ENCODE measurements around the gene GPC4.
"Not testable (repeated sequence)": the region's sequence is repeated elsewhere in the genome, so short reads cannot be mapped to it uniquely, and the experiment has no call there.

GPC4 gene

DNA sequence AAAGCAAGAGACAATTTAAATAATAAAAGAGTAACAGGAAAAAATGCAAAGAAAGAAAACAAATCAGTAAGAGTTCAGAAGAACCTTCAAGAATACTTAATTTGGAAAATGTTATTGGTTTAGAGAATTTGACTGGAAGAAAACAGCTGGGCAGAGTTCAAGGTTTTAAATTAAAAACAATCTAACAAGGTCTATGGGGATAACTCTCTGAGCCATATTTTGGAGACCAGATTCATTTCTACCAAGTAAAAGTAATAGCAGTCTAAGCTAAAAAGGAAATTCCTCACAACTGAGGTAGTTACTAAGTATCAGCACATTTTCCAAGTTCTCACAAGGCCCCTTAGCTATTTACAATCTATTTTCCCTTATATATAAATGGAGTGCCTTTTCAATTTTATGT is 114.7 kb downstream of the GPC4 start:
- no peak for DNase-seq

DNA sequence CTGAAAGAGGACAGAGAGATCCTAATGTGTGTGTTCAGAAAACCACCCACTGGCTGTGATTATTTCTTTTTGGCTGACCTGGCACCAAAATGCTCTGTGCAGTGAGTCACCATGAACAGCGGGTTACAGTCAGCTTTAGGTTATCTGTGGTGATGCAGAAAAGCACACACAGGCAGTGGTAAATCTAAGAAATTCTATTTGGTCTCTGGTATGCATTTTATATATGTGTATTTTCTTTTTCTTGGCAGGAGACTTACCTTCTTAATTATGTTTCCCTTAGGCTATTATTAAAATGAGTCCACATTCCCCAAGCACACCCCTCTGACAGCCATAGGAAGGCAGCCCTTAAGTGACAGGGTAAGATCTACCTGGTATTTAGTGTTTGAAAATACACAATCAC is 118.0 kb downstream of the GPC4 start:
- DNase-seq, result no peak

DNA sequence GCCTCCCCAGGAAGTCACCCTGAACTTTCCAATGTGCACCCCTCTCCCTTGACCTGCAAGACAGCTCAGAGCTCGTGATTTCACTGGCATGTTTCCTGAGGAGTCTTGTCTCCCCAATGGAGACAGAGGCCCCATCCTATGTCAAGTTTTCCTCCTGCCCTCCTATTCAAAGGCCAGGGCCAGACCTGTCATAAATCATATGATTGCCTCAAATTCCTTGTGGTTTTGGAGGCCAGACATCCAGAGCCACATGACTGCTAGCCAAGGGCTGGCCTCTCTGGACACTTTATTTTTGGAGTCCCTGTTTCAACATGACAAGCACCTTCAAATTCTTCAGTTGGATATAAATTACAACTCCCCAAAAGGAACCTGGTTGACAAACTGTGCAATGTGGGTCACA is 121.2 kb downstream of the GPC4 start:
- DNase-seq, result no peak

DNA sequence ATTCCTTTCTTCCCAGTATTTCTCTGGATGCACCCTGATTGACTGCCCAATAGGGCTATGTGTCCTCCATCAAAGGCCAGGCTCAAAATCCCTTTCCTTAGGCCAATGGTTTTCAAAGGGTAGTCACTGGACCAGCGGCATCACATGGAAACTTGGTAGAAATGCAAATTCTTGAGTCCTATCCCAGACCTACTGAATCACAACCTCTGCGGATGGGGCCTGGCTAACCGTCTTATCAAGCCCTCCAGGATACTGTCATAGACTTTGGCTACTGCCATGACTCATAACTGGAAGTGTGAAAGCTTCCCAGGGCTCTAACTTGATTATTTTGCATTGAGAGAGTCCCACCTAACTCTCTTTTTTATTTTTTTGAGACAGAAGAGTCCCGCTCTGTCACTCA is 125.2 kb downstream of the GPC4 start:
- no peak for DNase-seq

DNA sequence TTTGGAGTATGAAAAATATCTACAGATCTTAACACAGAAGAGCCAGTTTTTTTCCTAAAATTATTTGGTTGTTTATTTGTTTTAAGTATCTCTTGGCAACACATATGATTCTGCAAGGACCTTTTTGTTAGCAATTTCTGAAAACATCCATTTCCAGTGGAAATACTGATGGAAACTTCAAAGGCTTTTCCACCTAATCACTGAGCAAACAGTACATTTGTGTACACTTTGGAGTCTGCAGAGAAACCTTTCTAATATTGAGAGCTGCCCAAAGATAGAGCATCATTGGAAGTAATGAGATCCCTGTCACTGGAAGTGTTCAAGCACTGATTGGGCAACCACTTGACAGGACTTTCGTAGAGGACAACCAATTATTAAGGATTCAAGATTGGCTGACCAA is 127.4 kb downstream of the GPC4 start:
- DNase-seq, result no peak

DNA sequence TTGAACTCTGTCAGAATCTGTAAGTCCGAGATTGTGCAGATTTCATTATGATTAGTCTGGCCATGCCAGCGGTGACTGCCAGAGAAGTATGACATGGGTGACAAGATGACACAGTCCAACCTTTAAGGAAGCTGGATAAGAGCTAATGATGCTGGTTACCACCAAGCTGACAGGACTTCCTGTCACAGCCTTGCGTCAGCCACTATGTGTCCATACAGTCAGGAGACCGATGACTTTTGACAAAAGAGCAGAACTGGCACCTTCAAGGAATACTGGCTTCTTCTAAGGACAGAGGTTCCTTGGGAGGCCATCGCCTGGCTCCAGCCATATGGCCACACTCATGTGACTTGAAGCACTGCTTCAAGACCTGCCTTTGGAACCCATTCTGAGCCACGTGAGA is 129.9 kb downstream of the GPC4 start:
- DNase-seq, result no peak

DNA sequence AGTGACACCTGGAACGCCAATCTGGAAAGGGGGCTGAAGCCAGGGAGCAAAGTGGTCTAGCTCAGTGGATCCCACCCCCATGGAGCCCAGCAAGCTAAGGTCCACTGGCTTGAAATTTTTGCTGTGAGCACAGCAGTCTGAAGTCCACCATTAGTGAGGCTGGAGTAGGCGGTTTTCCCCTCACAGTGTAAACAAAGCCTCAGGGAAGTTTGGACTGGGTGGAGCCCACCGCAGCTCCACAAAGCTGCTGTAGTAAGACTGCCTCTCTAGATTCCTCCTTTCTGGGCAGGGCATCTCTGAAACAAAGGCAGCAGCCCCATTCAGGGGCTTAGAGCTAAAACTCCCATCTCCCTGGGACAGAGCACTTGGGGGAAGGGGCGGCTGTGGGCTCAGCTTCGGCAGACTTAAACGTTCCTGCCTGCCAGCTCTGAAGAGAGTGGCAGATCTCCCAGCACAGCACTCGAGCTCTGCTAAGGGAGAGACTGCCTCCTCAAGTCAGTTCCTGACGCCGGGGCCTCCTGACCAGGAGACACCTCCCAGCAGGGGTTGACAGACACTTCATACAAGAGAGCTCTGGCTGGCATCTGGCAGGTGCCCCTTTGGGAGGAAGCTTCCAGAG is 136.1 kb downstream of the GPC4 start:
- not testable (repeated sequence) for DNase-seq

DNA sequence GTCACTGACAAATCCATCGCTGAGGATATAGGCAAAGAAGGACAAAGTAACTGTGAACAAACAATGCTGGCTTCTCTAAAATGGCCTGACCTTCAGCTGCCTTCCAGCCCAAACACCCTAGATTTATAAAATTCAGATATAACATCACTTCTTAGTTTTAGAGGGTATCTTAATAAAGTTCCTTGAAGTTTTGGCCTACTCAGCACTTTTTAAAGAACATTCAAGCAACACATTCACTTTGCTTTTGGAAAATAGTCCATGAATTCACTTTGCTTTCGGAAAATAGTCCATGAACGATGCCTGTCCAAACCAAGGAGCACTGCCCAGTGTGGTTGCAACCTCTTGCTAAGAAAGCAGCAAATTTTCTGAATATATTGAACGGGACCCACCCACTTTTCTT is 142.1 kb downstream of the GPC4 start:
- DNase-seq, result no peak

DNA sequence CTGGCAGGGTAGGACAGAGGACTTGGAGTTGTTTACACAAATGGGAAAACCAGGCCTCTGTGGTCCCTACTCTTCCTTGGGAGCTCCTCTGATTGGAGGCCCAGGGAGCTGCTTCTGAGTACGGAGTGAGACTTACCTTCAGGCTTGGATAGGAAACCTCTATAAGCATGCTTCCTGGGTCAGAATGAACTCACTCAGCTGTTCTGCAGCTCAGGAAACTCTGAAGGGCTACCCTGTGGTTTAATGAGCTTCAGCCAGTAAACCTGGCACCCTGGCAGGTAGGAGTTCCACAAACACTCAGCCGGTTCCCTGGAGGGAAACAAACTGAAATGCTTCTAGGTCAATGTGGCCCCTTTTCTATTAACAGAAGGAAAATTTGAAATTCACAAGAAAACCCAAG is 146.1 kb downstream of the GPC4 start:
- no peak for DNase-seq

DNA sequence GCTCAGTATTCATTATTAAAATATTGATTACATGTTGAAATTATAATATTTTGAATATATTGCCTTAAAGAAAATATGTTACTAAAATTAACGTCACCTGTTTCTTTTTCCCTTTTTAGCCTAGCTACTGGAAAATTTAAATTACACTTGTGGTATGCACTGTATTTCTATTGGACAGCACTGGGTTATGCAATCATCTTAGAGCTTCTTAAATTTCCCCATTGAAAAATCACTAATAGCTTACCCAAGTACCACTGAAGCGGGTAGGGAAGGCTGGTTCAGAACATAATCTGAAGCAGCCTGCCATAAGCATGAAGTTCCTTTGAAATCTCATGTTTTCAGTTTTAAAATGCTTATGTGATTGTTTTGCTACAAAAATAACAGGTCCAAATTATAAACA is 147.7 kb downstream of the GPC4 start:
- no peak for DNase-seq

DNA sequence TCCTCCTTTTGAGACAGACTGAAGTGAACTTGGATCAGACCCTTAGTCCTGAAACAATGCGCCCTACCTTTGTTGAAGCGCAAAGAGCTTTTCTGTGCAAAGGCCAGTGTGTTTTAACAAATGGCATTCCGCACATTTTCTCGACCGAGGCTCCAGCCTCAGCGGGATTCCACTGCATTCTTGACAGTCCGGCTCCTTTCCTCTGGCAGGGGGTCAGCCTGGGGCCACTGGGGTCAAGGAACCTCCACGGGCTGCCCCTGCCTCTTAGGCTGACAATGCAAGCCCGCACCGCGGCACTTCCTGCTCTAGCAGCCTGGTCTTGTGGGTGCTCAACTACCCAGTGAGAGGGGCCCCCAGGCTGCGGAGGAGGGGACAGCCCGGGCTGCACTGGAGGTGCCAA is 150.0 kb downstream of the GPC4 start:
- no peak for DNase-seq

DNA sequence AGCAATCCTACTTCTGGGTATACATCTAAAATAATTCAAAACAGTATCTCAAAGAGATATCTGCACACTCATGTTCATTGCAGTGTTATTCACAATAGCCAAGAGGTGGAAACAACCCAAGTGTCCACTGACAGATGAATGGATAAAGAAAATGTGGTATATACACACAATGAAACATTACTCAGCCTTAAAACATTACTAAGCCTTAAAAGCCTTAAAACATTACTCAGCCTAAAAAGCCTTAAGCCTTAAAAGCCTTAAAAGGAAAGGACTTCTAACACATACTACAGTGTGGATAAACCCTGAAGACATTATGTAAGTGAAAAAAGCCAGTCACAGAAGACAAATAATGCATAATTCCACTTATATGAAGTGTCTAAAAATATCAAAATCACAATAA is 156.8 kb downstream of the GPC4 start:
- no peak for DNase-seq

DNA sequence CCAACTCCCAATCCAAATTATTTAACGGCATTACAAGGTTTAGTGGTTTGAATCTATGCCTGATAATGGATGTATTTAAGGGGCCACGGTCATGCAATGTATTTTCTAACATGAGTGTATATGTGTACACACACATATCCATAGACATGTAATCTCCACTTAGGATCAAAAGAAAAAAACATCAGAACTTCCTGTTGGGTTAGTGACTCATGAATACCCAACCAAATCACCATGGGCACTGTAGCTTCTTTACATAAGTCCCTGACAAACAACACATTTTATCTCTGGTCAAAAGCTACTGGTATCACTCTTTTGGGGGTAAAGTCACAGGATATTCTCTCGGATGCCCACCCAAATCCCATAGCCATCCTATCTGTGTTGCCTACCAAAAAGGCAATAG is 160.6 kb downstream of the GPC4 start:
- no peak for DNase-seq

DNA sequence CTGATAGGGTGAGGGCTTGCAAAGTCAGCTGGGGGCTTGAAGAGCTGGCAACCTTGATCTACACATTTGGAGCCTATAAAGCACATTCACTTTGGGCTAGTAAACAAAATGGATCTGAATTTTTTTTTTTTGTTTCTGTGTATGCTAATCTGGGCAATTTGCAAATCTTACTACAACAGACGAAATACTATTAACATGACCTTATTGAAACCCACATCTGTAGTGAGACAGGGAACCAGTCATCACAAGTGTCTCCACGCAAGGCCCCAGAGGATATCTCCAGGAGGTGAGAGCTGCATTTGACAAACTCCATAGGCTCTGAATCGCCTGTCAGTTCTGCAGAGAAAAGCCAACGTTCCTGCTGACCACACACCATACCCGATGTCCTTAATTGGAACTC is 164.1 kb downstream of the GPC4 start:
- DNase-seq, result no peak

DNA sequence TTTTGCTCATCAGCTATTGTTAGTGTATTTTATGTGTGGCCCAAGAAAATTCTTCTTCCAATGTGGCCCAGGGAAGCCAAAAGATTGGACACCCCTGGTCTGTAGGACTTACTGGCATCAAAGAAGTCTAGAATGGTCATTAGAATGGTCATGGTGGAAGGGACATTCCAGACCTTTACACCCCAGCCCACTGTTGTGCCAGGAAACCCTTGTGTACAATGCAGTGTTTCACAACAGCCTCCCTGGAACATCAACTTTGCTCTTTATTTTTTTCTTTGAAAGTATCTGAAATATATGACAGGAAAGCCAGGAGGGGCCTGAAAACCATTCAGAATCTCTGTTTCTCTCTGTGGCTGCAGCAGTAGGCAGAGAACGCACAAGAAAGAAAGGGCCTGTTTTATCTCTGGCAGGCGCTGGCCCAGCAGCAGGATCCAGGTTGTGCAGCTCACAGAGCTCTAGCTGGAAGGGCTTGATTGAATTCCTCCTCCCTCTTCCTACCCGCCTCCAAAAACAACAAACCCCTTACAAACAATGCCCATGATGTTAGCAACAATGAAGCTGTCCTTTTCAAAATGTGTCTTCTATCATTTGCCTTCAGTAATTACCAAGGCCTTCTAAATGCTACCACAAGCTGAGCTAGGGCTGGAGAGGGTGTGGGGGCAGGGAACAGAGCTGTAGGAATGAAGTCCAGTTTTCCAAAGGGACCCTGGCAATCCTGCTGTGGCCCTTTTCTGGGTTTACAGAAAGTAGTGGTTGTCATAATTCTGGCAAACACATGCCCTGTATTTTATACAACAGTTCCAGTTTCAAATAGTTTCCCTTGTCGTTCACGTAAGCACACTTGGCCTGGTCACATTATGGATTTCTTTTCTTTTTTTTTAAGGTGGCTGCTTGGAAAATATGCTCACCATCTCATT is 164.8 kb downstream of the GPC4 start:
- no peak for DNase-seq
